Measurements from ENCODE around the gene POLR2L.

DNA sequence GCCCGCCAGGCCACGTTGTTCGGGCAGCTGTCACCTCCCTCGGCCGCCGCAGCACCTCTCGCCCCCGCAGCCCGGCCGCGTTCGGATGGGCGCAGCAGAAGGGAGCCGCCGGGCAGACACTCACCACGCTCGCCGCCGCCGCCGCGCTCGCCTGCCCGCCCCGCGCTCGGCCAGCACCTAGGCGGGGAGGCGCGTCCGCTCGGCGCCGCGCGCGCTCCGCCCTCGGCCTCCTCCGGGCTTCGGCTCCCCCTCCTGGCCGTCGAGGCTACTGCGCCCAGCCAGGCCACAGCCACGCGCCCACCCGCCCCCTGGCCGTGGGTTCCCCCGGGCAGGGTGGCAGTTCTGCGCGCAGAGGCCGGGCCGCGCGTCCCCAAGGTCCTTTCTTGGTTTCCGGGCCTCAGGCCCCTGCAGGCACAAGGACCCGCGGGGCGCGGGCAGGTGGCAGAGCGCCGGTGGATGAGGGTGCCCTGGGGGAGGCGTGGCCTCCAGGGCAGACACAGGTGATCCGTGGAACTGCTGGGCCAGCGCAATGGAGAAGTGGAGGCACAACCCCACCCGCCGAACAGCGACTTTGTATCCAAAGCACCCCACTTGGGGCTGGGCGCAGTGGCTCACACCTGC, 44.1 kb downstream of the POLR2L start, which contains the start of gene SLC25A22:
- TF ChIP-seq CTCF (IDR thresholded peaks at IDR 0.05) (peak; percentile 42 to 82 (median 66)), POLR2AphosphoS5 (IDR thresholded peaks at IDR 0.05) (no peak), POLR2A (IDR thresholded peaks at IDR 0.05) (no peak)
